Esophagus muscularis mucosa (tissue), 4 donors: ENCODE measurements around the gene SLC4A2. TPM values are rescaled to one million over a fixed set of nuclear protein-coding genes. Genes with fewer than 3 reads are reported as not detected.

Experiments
- DNase-seq: peaks from one replicate; pipeline ENCODE4 v3.0.0-alpha.2; 2017; ENCODE audit errors: extremely low spot score
- H3K27ac ChIP-seq, 4 donors: fragments of 200-600 bp; sonication (generic); replicated peaks in 1 of 4; 1 replicate in 3 of 4; 2 replicates in 1 of 4; pipeline ENCODE4 v1.5.1; 2016 to 2019; ENCODE audit warnings: mild to moderate bottlenecking in 1 of 4
- H3K27me3 ChIP-seq, 4 donors: fragments of 200-600 bp; sonication (generic); one replicate each; pipeline versions ENCODE4 v1.5.1 to v1.6.0; 2016 to 2019
- H3K36me3 ChIP-seq, 4 donors: fragments of 200-600 bp; sonication (generic); one replicate each; pipeline ENCODE4 v1.5.1; 2016 to 2019
- H3K4me1 ChIP-seq, 4 donors: fragments of 200-600 bp; sonication (generic); one replicate each; pipeline ENCODE4 v1.5.1; 2016 to 2019
- H3K4me3 ChIP-seq, 4 donors: fragments of 200-600 bp; sonication (generic); 1 replicate in 2 of 4; 2 replicates in 2 of 4; pipeline ENCODE4 v1.5.1; 2016 to 2019; ENCODE audit warnings: mild to moderate bottlenecking in 4 of 4, moderate library complexity in 1 of 4
- H3K9me3 ChIP-seq, 4 donors: fragments of 200-600 bp; sonication (generic); 1 replicate in 3 of 4; 2 replicates in 1 of 4; pipeline ENCODE4 v1.5.1; 2016 to 2019
- CTCF ChIP-seq, 3 experiments: fragments of 200-600 bp in 2 of 3; fragments of 450-650 bp in 1 of 3; sonication (generic) in 2 of 3; IDR thresholded peaks; one replicate each; pipeline ENCODE4 v1.5.1; 2017 to 2019; ENCODE audit warnings: antibody characterized with exemption in 3 of 3, mild to moderate bottlenecking in 2 of 3, moderate library complexity in 1 of 3
- EP300 ChIP-seq: sonication (generic); formaldehyde crosslinking; IDR thresholded peaks from one replicate; pipeline ENCODE4 v1.6.1; 2017; ENCODE audit warnings: antibody characterized with exemption
- POLR2A ChIP-seq: fragments of 450-650 bp; IDR thresholded peaks from one replicate; pipeline ENCODE4 v1.6.1; 2017; ENCODE audit warnings: antibody characterized with exemption, moderate library complexity, mild to moderate bottlenecking, low read depth
- POLR2AphosphoS5 ChIP-seq, 2 donors: sonication (generic); formaldehyde crosslinking; IDR thresholded peaks; one replicate each; pipeline ENCODE4 v1.6.1; 2017; ENCODE audit warnings: antibody characterized with exemption in 2 of 2
- WGBS: methylation state at CpG from one replicate; pipeline ENCODE4 v1.1.5; 2018; 5-methylcytosine and 5-hydroxymethylcytosine counted together
- intact Hi-C: fragments of 100-400 bp; cut with DNase I; formaldehyde crosslinking; loops from one replicate; pipeline ENCODE4 v1.15.1; 2023
- total RNA-seq, 4 donors: library from RNA; depleted of rRNA; stranded (reverse); fragments of >200 nt; gene quantifications; one replicate each; pipeline versions ENCODE4 v1.1.0 to v1.2.1, GENCODE V29; 2016

Gene SLC4A2
- total RNA-seq, 4 donors from 2014 or later: 96.8 to 165 (median 122) TPM

GRCh38 chr7:151056283-151056665 is 3.1 kb upstream of the SLC4A2 start:
- no peak overlapping the region for H3K27ac ChIP-seq
- H3K9me3 ChIP-seq: no peaks in the 10 kb centered on the region
- WGBS: 86% methylated on average over 6 of the region's 6 CpGs
- peaks cover 33 to 48% (median 42%) of the 10 kb centered on the region in 4 donors for H3K4me1 ChIP-seq
- TF ChIP-seq CTCF (IDR thresholded peaks at IDR 0.05): no peak
- no peak for TF ChIP-seq EP300
- no peak for TF ChIP-seq POLR2A
- no peak for TF ChIP-seq POLR2AphosphoS5 (IDR thresholded peaks at IDR 0.05)
- no peak overlapping the region for H3K4me3 ChIP-seq
- no peak for DNase-seq
- peaks cover 0 to 3% (median 0%) of the 10 kb centered on the region in 4 donors for H3K27me3 ChIP-seq
- H3K36me3 ChIP-seq: peaks cover 0 to 13% (median 7%) of the 10 kb centered on the region in 4 donors
- intact Hi-C loops: no loop called here

DNA sequence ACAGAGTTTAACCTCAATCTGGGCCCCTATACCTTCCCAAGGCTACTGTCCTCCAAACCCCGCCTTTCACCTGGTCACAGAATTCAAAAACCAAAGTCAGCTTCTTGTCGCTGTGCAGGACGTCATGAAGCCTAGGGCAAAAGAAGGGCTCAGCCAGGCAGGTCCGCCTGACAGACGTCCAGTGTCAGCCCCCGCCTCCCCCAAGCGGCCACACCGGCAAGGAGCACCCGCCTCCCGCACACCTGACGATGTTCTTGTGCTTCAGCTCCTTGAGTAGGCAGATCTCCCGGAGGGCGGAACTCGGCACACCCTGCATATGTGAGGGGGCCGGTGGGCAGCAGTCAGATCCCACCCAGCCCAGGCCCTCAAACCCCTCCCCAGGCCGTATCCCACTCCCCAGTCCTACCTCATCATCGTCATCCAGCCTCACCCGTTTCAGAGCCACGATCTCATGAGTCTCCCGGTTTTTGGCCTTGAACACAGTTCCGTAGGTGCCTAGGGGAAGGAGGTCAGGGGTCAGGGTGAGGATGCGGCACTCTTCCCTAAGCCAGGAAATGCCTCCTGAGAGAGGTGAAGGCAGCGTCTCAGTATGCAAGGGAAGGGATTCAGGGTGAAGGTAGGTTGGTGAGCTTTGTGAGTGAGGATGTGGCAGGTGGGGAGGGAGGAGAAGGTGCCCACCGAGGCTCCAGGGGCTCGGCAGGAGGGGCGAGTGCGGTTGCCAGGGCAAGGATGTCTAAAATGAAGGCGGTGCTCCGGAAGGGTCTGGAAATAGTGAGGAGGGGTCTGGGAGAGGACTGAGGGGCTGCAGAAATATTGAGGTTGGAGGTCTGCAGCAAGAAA is 2.5 kb upstream of the SLC4A2 start:
- H3K27me3 ChIP-seq: no peaks in the 10 kb centered on the region
- WGBS: 20% methylated on average over 15 of the region's 29 CpGs
- H3K4me1 ChIP-seq: peaks cover 36 to 48% (median 44%) of the 10 kb centered on the region in 4 donors
- H3K36me3 ChIP-seq: peaks cover 0 to 13% (median 7%) of the 10 kb centered on the region in 4 donors
- DNase-seq: no peak
- H3K9me3 ChIP-seq: no peaks in the 10 kb centered on the region
- peak overlapping the region in 2 of 4 donors; percentile 92 to 94 for H3K27ac ChIP-seq
- TF ChIP-seq EP300: no peak
- TF ChIP-seq CTCF (IDR thresholded peaks at IDR 0.05): no peak
- TF ChIP-seq POLR2A: no peak
- no peak for TF ChIP-seq POLR2AphosphoS5 (IDR thresholded peaks at IDR 0.05)
- intact Hi-C loops: no loop called here
- H3K4me3 ChIP-seq: peak overlapping the region; percentile 72 to 94 (median 90)

- H3K9me3 ChIP-seq: no peaks in the 10 kb centered on the region
- no peaks in the 10 kb centered on the region for H3K27me3 ChIP-seq
- H3K4me1 ChIP-seq: peaks cover 42 to 54% (median 49%) of the 10 kb centered on the region in 4 donors
- H3K4me3 ChIP-seq: peak within 1 kb of the TSS; percentile 72 to 94 (median 90)
- DNase-seq: no peak
- H3K36me3 ChIP-seq: peaks cover 0 to 13% (median 7%) of the 10 kb centered on the region in 4 donors
- H3K27ac ChIP-seq: peak within 1 kb of the TSS; percentile 92 to 95 (median 93)
- WGBS: 1% methylated on average over 16 of the region's 30 CpGs
- intact Hi-C loops: no loop called here
- TF ChIP-seq CTCF (IDR thresholded peaks at IDR 0.05): no peak
- TF ChIP-seq EP300: no peak
- no peak for TF ChIP-seq POLR2AphosphoS5 (IDR thresholded peaks at IDR 0.05)
- TF ChIP-seq POLR2A: no peak
Observed at GRCh38 chr7:151057506-151057988, 1.8 kb upstream of the SLC4A2 start, which contains the start of gene CDK5. Gene CDK5 (minus strand): TSS chr7:151057897. CDS start chr7:151057848, 49 bp downstream.

DNA sequence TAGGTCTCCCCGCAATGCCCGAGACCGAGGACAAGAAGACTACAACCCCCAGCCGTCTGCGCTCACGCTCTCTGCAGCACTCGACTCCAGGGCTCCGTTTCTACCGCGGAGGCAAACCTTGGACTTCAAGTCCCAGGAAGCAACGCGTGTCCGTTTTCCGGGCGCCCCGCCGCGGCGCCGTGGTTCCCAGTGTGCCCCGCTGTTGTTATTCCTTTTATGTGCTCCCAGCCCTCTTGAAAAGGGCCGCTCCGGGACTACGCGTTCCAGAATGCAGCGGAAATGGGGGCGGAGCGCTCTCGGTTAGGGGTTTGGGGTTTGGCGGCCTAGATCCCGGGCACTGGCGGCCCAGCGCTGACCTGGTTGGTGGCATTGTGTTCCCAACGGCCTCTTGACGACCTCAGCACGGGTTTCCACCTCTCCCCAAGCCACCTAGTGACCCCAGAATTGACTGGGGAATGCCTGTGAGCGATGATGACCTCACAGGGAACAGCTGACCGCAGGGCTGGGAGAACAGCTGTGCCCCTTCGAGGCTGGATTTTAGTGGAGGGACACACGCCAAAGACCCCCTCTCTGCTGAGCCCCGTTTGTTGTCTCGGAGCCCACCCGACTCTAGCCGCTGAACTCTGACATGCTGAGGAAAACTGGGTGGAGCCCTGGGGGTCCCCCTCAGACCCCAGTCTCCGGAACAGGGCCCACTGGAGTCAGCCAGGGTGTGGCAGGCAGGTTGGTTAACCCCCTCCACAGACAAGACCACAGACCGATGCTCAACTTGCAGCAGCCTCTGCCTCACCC is 1.2 kb upstream of the SLC4A2 start:
- Histone ChIP-seq H3K27me3 (no peaks in the 10 kb centered on the region), H3K4me3 (peak overlapping the region; percentile 72 to 94 (median 90)), H3K36me3 (peaks cover 0 to 13% (median 6%) of the 10 kb centered on the region in 4 donors), H3K4me1 (peaks cover 47 to 61% (median 56%) of the 10 kb centered on the region in 4 donors), H3K27ac (peak overlapping the region; percentile 92 to 95 (median 93)), H3K9me3 (no peaks in the 10 kb centered on the region)
- DNase-seq: peak; percentile 100
- TF ChIP-seq EP300: no peak
- peak; percentile 9 for TF ChIP-seq POLR2A
- peak; percentile 88 to 95 for TF ChIP-seq POLR2AphosphoS5 (IDR thresholded peaks at IDR 0.05)
- 2% methylated on average over 20 of the region's 46 CpGs for WGBS
- intact Hi-C loops: no loop called here
